Cardiac fibroblast (primary cell): ENCODE data around the gene KCNH1.

Experiments
- DNase-seq, 2 donors: peaks; one replicate each; pipeline versions ENCODE4 v3.0.0 to v3.0.0-alpha.2; 2010; ENCODE audit warnings: low read depth in 2 of 2
- H3K4me3 ChIP-seq, 2 donors: replicated peaks in 1 of 2; 1 replicate in 1 of 2; 2 replicates in 1 of 2; pipeline ENCODE4 v1.5.1; 2011; ENCODE audit warnings: low read depth in 2 of 2, low read length in 2 of 2, mild to moderate bottlenecking in 2 of 2, moderate library complexity in 1 of 2
- CTCF ChIP-seq: IDR thresholded peaks from one replicate; pipeline ENCODE4 v1.5.1; 2011; ENCODE audit warnings: low read depth, mild to moderate bottlenecking, low read length, inconsistent platforms

Gene KCNH1

GRCh38 chr1:210641582-210641981 is 492.4 kb downstream of the KCNH1 start:
- DNase-seq, result no peak
- H3K4me3 ChIP-seq, result no peak overlapping the region
- no peak for TF ChIP-seq CTCF

- H3K4me3 ChIP-seq, result no peak overlapping the region
- no peak for TF ChIP-seq CTCF
- DNase-seq, result no peak
These were observed 498.8 kb downstream of the KCNH1 start for GRCh38 chr1:210635108-210635507.

GRCh38 chr1:210633636-210634035 is 500.3 kb downstream of the KCNH1 start:
- DNase-seq, result no peak
- no peak for TF ChIP-seq CTCF
- no peak overlapping the region for H3K4me3 ChIP-seq

- H3K4me3 ChIP-seq, result no peak overlapping the region
- no peak for DNase-seq
- no peak for TF ChIP-seq CTCF
These were observed 500.8 kb downstream of the KCNH1 start for GRCh38 chr1:210633140-210633539.

GRCh38 chr1:210631399-210631798 is 502.5 kb downstream of the KCNH1 start:
- DNase-seq, result no peak
- no peak overlapping the region for H3K4me3 ChIP-seq
- TF ChIP-seq CTCF, result no peak

GRCh38 chr1:210629276-210629675 is 504.7 kb downstream of the KCNH1 start:
- DNase-seq, result no peak
- TF ChIP-seq CTCF, result no peak

GRCh38 chr1:210627755-210628154 is 506.2 kb downstream of the KCNH1 start:
- DNase-seq, result no peak
- no peak for TF ChIP-seq CTCF
- H3K4me3 ChIP-seq, result no peak overlapping the region

More at GRCh38 chr1:210629276-210629675, 504.7 kb downstream of the KCNH1 start:
- H3K4me3 ChIP-seq, result no peak overlapping the region
